ENCODE measurements around the gene NME4.
"Not testable (repeated sequence)": the region's sequence is repeated elsewhere in the genome, so short reads cannot be mapped to it uniquely, and the experiment has no call there.

Gene NME4

DNA sequence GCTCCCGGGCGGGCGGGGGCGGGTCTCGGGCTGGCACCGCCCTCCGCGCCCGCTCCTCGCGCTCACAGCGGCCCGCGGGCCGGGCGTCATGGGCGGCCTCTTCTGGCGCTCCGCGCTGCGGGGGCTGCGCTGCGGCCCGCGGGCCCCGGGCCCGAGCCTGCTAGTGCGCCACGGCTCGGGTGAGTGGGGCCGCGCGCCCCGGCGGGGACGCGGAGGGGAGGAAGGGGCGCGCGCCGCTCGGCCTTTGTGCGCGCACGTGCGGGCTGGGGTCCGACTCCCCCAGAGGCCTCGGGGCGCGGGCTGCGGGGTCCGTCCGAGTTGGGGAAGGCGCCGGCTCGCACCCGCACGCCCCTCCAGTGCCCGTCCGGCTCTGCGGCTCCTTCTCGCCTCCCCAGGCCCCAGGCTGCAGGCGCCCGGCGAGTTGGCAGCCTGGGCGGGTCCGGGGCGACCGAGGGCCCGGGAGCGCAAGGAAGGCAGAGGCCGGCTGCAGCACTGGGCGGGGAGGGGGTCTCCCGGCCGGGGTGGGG lies at the start of gene NME4:
NME4 (plus strand) TSS at position 65 of the 527 bp plus-strand sequence; CDS start at position 89, 24 bp downstream.
- peak within 1 kb of the TSS; percentile 54 to 61 for H3K4me3 ChIP-seq (replicated peaks in 1 of 2; ENCODE audit: low read depth in 2 of 2, low read length in 2 of 2)
- DNase-seq (ENCODE audit: low read depth in 2 of 2) = peak; percentile 9 to 53
- TF ChIP-seq, protein P1, sequence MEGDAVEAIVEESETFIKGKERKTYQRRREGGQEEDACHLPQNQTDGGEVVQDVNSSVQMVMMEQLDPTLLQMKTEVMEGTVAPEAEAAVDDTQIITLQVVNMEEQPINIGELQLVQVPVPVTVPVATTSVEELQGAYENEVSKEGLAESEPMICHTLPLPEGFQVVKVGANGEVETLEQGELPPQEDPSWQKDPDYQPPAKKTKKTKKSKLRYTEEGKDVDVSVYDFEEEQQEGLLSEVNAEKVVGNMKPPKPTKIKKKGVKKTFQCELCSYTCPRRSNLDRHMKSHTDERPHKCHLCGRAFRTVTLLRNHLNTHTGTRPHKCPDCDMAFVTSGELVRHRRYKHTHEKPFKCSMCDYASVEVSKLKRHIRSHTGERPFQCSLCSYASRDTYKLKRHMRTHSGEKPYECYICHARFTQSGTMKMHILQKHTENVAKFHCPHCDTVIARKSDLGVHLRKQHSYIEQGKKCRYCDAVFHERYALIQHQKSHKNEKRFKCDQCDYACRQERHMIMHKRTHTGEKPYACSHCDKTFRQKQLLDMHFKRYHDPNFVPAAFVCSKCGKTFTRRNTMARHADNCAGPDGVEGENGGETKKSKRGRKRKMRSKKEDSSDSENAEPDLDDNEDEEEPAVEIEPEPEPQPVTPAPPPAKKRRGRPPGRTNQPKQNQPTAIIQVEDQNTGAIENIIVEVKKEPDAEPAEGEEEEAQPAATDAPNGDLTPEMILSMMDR (IDR thresholded peaks at IDR 0.05; ENCODE audit: low read depth, low read length) = no peak

DNA sequence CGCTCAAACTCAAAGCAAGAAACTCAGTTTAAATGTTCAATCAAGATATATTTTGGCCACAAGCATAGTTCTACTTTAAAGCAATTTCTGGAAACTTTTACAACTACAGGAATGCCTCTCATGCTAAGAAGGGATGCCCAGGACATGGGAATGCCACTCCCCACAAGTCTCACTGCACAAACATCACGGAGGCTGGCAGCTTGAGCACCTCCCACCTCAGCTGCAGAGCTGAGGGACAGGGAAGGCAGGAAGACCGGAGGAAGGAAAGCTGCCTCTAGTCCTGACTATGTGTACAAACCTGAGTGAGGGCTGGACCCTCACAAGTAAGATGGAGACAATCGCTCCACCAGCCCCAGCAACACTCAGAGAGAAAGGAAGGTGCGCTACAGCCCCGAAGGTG lies 49.8 kb upstream of the NME4 start:
- TF ChIP-seq, protein P1 (IDR thresholded peaks at IDR 0.05; ENCODE audit: low read depth, low read length) = no peak
- no peak for DNase-seq (ENCODE audit: low read depth in 2 of 2)
- no peak overlapping the region for H3K4me3 ChIP-seq (replicated peaks in 1 of 2; ENCODE audit: low read depth in 2 of 2, low read length in 2 of 2)

DNA sequence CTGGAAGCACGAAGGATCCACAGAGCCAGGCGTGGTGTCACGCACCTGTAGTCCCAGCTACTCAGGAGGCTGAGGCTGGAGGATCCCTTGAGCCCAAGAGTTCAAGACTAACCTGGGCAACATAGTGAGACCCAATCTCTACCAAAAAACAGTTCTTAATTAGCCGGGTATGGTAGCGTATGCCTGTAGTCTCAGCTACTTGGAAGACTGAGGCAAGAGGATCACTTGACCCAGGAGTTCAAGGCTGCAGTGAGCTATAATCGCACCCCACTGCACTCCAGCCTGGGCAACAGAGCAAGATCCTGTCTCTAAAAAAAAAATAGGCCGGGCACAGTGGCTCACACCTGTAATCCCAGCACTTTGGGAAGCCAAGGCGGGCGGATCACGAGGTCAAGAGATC lies 48.5 kb upstream of the NME4 start:
- not testable (repeated sequence) for H3K4me3 ChIP-seq (replicated peaks in 1 of 2; ENCODE audit: low read depth in 2 of 2, low read length in 2 of 2); DNase-seq (ENCODE audit: low read depth in 2 of 2)

DNA sequence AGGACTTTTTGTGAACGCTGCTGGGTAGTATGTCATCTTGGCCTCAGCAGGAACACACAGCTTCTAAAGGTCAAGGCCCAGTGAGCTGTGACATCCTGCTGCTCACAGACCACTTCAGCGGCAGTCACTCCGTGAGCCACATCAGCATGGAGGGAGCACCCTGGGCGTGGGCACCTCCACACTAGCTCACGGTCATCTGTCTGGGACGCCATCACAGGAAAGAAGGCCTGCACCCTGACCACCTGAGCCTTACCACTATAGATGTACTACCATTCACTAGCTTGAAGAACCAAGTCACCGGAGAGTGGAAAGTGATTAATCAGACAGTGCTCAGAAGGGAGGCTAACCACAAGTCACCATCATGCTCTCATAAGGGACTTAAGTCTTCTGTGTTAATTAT lies 47.8 kb upstream of the NME4 start:
- no peak overlapping the region for H3K4me3 ChIP-seq (replicated peaks in 1 of 2; ENCODE audit: low read depth in 2 of 2, low read length in 2 of 2)
- no peak for DNase-seq (ENCODE audit: low read depth in 2 of 2)
- TF ChIP-seq, protein P1 (IDR thresholded peaks at IDR 0.05; ENCODE audit: low read depth, low read length) = no peak

DNA sequence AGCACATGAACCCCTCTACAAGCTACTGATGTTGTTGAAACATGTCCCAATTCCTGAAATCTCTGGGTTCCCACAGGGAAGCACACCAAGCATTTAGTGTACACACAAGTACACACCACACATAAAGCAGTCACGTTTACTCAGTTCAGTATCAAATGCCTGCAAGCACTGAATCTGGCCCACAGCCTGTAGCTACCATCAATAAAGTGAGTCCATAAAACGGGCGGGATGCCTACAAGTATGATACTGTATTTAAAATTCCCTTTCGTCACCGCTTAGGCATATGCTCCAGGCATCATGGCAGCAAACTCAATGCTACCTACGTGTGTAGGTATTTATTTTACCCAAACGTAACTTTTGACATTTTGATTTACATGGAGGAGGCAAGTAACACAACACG lies 46.8 kb upstream of the NME4 start:
- TF ChIP-seq, protein P1 (IDR thresholded peaks at IDR 0.05; ENCODE audit: low read depth, low read length) = no peak
- no peak overlapping the region for H3K4me3 ChIP-seq (replicated peaks in 1 of 2; ENCODE audit: low read depth in 2 of 2, low read length in 2 of 2)
- DNase-seq (ENCODE audit: low read depth in 2 of 2) = no peak

DNA sequence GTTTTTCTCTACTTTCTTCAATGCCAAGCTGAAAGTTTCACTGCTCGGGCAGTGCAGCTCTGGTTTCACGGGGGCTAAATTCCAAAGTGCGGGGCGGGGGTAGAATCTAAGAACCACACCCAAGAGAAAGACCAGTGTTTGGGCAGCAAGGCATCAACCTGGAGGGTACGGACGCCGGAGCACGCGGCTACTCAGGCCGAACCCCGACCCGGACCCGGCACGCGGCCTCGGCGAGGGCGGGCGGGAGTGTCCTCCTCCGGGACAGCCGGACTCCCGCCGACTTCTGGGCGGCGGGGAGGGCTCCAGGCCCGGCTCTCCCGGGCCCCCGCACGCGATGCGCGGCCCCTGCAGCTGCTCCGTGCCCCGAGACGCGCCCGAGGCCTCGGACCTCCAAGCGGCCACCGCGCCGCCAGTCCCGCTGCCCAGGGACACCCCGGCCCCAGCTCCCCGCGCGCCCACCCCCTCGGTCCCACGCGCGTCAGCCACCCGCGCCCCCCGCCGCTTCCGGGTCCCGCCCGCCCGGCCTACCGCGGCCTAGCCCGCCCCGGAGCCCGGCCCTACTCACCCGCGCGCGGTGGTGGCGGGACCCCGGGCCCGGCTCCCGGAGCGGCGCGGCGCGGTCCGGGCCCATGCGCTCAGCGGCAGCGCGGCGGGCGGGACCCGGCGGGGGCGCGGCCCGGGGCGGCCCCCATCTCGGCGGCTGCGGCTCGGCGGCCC lies 45.0 kb upstream of the NME4 start:
- TF ChIP-seq, protein P1 (IDR thresholded peaks at IDR 0.05; ENCODE audit: low read depth, low read length) = no peak
- peak overlapping the region; percentile 60 to 66 for H3K4me3 ChIP-seq (replicated peaks in 1 of 2; ENCODE audit: low read depth in 2 of 2, low read length in 2 of 2)
- peak in 1 of 2 donors; percentile 11 for DNase-seq (ENCODE audit: low read depth in 2 of 2)

DNA sequence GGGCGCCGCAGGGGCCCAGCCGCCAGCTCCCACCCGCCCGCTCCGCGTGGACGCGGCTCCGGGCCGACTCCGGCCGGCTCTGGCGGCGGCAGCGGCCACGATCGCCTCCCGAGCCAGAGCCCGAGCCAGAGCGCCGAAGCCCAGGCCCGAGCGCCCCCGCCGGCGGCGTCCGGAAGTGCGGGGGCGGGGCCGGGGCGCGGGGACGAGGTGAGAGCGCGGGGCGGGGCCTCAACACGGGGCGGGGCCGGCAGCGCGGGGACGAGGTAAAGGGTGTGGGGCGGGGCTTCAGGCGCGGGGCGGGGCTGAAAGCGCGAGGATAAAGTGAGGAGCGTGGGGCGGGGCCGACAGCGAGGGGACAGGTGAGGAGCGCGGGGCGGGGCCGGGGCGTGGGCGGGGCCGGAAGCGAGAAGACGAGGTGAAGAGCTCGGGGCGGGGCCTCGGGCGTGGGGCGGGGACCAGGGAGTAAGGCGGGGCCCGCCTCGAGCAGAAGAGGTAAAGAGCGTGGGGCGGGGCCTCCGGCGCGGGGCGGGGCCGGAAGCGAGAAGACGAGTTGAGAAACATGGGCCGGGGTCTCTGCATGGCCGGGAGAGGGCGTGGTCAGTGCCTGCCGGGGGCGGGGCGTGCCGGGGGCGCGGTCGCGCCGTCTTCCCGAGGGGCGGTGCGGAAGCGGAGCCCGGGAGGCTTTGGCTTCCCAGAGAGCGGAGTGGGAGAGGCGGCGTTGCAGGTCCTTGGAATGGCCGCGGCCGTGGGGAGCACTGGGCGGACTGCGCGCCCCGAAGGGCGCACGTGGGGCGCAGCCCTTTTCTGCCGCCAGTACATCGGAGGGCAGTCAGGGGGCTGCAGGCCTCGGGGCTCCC lies 44.2 kb upstream of the NME4 start, which contains the start of gene AXIN1:
AXIN1 (minus strand) TSS at position 177 of the 857 bp plus-strand sequence. CDS start 5,698 bp downstream, outside the sequence.
- TF ChIP-seq, protein P1 (IDR thresholded peaks at IDR 0.05; ENCODE audit: low read depth, low read length) = peak; percentile 22
- DNase-seq (ENCODE audit: low read depth in 2 of 2) = peak; percentile 94 to 97
- peak within 1 kb of the TSS; percentile 60 to 66 for H3K4me3 ChIP-seq (replicated peaks in 1 of 2; ENCODE audit: low read depth in 2 of 2, low read length in 2 of 2)
